Neutrophil (primary cell): ENCODE data around the gene CDK5RAP2.

Experiments
- H3K27ac ChIP-seq: fragments of 200-600 bp; sonication (generic); 2 replicates; pipeline ENCODE4 v1.5.1; 2016; ENCODE audit warnings: mild to moderate bottlenecking, moderate library complexity
- H3K27me3 ChIP-seq: fragments of 200-600 bp; sonication (generic); 2 replicates; pipeline ENCODE4 v1.6.0; 2016; ENCODE audit warnings: mild to moderate bottlenecking
- H3K36me3 ChIP-seq: fragments of 200-600 bp; sonication (generic); 2 replicates; pipeline ENCODE4 v1.5.1; 2017
- H3K4me1 ChIP-seq, 2 experiments: fragments of 200-600 bp in 1 of 2; sonication (generic) in 1 of 2; 1 replicate in 1 of 2; 2 replicates in 1 of 2; pipeline versions ENCODE4 v1.5.1 to v1.6.1; 2013 to 2016; ENCODE audit warnings: low read depth in 1 of 2, low read length in 1 of 2, mild to moderate bottlenecking in 1 of 2, moderate library complexity in 1 of 2; ENCODE audit not compliant: control insufficient read depth in 1 of 2, insufficient read depth in 1 of 2
- H3K4me3 ChIP-seq, 2 experiments: fragments of 200-600 bp in 1 of 2; sonication (generic) in 1 of 2; 1 replicate in 1 of 2; 2 replicates in 1 of 2; pipeline ENCODE4 v1.5.1; 2013 to 2016; ENCODE audit warnings: low read depth in 1 of 2, low read length in 1 of 2, mild to moderate bottlenecking in 1 of 2, moderate library complexity in 1 of 2
- H3K9me3 ChIP-seq: fragments of 200-600 bp; sonication (generic); 2 replicates; pipeline ENCODE4 v1.5.1; 2016
- TF ChIP-seq, protein P1 (sequence below): fragments of 200-600 bp; sonication (generic); IDR thresholded peaks from 2 replicates; pipeline ENCODE4 v1.5.1; 2016; ENCODE audit warnings: antibody characterized with exemption

Gene CDK5RAP2

GRCh38 chr9:120587328-120587727, 7.4 kb upstream of the CDK5RAP2 start:
- no peak overlapping the region for H3K4me3 ChIP-seq
- H3K9me3 ChIP-seq: no peaks in the 10 kb centered on the region
- no peaks in the 10 kb centered on the region for H3K27me3 ChIP-seq
- TF ChIP-seq, protein P1, sequence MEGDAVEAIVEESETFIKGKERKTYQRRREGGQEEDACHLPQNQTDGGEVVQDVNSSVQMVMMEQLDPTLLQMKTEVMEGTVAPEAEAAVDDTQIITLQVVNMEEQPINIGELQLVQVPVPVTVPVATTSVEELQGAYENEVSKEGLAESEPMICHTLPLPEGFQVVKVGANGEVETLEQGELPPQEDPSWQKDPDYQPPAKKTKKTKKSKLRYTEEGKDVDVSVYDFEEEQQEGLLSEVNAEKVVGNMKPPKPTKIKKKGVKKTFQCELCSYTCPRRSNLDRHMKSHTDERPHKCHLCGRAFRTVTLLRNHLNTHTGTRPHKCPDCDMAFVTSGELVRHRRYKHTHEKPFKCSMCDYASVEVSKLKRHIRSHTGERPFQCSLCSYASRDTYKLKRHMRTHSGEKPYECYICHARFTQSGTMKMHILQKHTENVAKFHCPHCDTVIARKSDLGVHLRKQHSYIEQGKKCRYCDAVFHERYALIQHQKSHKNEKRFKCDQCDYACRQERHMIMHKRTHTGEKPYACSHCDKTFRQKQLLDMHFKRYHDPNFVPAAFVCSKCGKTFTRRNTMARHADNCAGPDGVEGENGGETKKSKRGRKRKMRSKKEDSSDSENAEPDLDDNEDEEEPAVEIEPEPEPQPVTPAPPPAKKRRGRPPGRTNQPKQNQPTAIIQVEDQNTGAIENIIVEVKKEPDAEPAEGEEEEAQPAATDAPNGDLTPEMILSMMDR: no peak
- H3K4me1 ChIP-seq: peaks cover 5 to 6% of the 10 kb centered on the region in 2 experiments
- H3K36me3 ChIP-seq: no peaks in the 10 kb centered on the region
- no peak overlapping the region for H3K27ac ChIP-seq

DNA sequence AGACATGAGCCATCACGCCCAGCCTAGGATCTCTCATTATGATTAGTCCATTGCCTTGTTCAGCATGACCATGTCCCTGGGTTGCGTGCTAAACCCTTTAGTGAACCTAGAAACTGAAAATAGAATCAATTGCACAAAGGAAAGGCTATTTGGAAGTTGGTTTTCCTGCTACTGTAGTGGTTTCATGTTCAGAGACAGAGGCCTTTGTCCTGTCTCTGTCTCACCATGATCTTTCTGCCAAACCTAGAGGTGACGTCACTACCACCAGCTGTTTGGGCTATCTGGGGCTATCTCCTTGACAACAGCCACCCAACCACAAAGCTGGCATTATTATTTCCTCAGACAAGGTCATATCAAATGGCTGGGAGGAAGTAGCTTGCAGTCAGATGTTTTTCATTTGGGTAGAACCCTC, 4.0 kb upstream of the CDK5RAP2 start:
- Histone ChIP-seq H3K4me3 (no peak overlapping the region), H3K4me1 (peaks cover 12 to 14% of the 10 kb centered on the region in 2 experiments), H3K27me3 (no peaks in the 10 kb centered on the region), H3K9me3 (no peaks in the 10 kb centered on the region), H3K27ac (no peak overlapping the region), H3K36me3 (no peaks in the 10 kb centered on the region)
- TF ChIP-seq, protein P1: no peak

GRCh38 chr9:120579139-120580050, 572 bp downstream of the CDK5RAP2 start:
- H3K27ac ChIP-seq: peak overlapping the region; percentile 59
- H3K36me3 ChIP-seq: no peaks in the 10 kb centered on the region
- TF ChIP-seq, protein P1: no peak
- H3K9me3 ChIP-seq: no peaks in the 10 kb centered on the region
- H3K4me1 ChIP-seq: peaks cover 15 to 18% of the 10 kb centered on the region in 2 experiments
- peak overlapping the region; percentile 82 to 84 for H3K4me3 ChIP-seq
- H3K27me3 ChIP-seq: no peaks in the 10 kb centered on the region

- H3K4me1 ChIP-seq: peaks cover 9% of the 10 kb centered on the region in 2 experiments
- H3K36me3 ChIP-seq: peaks cover 25% of the 10 kb centered on the region
- H3K27me3 ChIP-seq: no peaks in the 10 kb centered on the region
- no peak overlapping the region for H3K27ac ChIP-seq
- H3K9me3 ChIP-seq: no peaks in the 10 kb centered on the region
- TF ChIP-seq, protein P1: no peak
- no peak overlapping the region for H3K4me3 ChIP-seq
Observed at GRCh38 chr9:120574473-120574872, 5.5 kb downstream of the CDK5RAP2 start.

DNA sequence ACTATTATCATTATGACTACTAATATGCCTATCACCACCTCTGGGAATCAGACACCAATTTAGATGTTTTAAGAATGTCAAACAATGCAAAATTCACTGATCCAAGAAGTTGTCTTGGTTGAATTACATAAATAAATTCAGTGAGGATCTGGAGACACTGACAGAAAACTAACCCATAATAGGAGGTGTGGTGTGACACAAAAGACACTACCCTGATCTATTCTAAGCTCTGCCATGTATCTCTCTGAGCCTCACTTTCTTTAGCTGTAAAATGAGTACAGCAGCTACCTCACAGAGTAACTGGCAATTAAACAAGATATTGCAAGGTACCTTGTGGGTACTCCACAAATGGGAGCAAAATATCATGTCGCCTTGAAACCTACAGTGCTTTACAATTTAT, 7.5 kb downstream of the CDK5RAP2 start:
- TF ChIP-seq, protein P1: no peak

More for the DNA sequence above, 7.5 kb downstream of the CDK5RAP2 start:
- Histone ChIP-seq H3K9me3 (no peaks in the 10 kb centered on the region), H3K4me1 (no peaks in the 10 kb centered on the region), H3K27me3 (no peaks in the 10 kb centered on the region), H3K36me3 (peaks cover 45% of the 10 kb centered on the region), H3K4me3 (no peak overlapping the region), H3K27ac (no peak overlapping the region)
